BLaER1 treated with 17β-estradiol and CSF1 and Interleukin-3, amounts not matched to agents 10 nM and 100 nM (cell line): ENCODE results near the gene TBC1D9B.

Source experiments
- H3K27ac ChIP-seq, 11 experiments: shearing (Covaris generic); formaldehyde crosslinking; 2 replicates each; pipeline ENCODE4 v1.8.1; 2022
- H3K27me3 ChIP-seq, 11 experiments: shearing (Covaris generic); formaldehyde crosslinking; 2 replicates each; pipeline ENCODE4 v1.8.1; 2022
- H3K36me3 ChIP-seq, 11 experiments: shearing (Covaris generic); formaldehyde crosslinking; 2 replicates each; pipeline ENCODE4 v1.8.1; 2022
- H3K4me1 ChIP-seq, 10 experiments: shearing (Covaris generic); formaldehyde crosslinking; 2 replicates each; pipeline ENCODE4 v1.8.1; 2022
- H3K4me2 ChIP-seq, 11 experiments: shearing (Covaris generic); formaldehyde crosslinking; 2 replicates each; pipeline ENCODE4 v1.8.1; 2022
- H3K4me3 ChIP-seq, 10 experiments: shearing (Covaris generic); formaldehyde crosslinking; 2 replicates each; pipeline ENCODE4 v1.8.1; 2022
- H3K9ac ChIP-seq, 11 experiments: shearing (Covaris generic); formaldehyde crosslinking; 2 replicates each; pipeline ENCODE4 v1.8.1; 2022
- H3K9me3 ChIP-seq, 11 experiments: shearing (Covaris generic); formaldehyde crosslinking; replicated peaks in 1 of 11; 2 replicates each; pipeline ENCODE4 v1.8.1; 2022
- H4K20me1 ChIP-seq, 11 experiments: shearing (Covaris generic); formaldehyde crosslinking; 2 replicates each; pipeline ENCODE4 v1.8.1; 2022
- Cebpa-rat ChIP-seq, 11 experiments: shearing (Covaris generic); IDR thresholded peaks; 2 replicates each; pipeline ENCODE4 v1.8.1; 2022

Gene TBC1D9B

DNA sequence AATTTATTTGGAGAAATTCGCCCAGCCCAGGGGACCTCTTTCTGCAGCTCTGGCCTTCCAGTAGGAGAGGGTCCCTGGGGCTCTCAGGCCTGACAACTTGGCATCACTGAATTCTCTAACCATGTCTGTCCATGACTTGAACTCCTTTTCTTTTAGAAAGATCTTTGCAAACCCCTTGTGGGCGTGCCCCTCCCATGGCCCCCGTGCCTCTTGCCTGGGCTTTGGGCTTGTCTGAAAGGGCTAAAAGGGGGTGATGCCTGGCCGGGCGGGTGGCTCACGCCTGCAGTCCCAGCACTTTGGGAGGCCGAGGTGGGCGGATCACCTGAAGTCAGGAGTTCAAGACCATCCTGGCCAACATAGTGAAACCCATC lies 90.2 kb downstream of the TBC1D9B start:
- Histone ChIP-seq H3K9me3 (no peaks in the 10 kb centered on the region), H3K27ac (peak overlapping the region in 2 of 11 experiments; percentile 32 to 41; a peak in 2 of 22 replicates), H3K9ac (peak overlapping the region in 6 of 11 experiments; percentile 50 to 75 (median 63); a peak in 8 of 22 replicates), H4K20me1 (peaks cover 12 to 40% (median 17%) of the 10 kb centered on the region in 11 experiments), H3K4me2 (peak overlapping the region; percentile 73 to 100 (median 91)), H3K36me3 (peaks cover 22 to 41% (median 37%) of the 10 kb centered on the region in 11 experiments), H3K4me3 (peak overlapping the region in 4 of 10 experiments; percentile 43 to 60 (median 50); a peak in 10 of 20 replicates), H3K4me1 (peaks cover 44 to 51% (median 49%) of the 10 kb centered on the region in 10 experiments), H3K27me3 (peaks cover 19 to 34% (median 32%) of the 10 kb centered on the region in 11 experiments)
- no peak for TF ChIP-seq Cebpa-rat (IDR thresholded peaks at IDR 0.05)

DNA sequence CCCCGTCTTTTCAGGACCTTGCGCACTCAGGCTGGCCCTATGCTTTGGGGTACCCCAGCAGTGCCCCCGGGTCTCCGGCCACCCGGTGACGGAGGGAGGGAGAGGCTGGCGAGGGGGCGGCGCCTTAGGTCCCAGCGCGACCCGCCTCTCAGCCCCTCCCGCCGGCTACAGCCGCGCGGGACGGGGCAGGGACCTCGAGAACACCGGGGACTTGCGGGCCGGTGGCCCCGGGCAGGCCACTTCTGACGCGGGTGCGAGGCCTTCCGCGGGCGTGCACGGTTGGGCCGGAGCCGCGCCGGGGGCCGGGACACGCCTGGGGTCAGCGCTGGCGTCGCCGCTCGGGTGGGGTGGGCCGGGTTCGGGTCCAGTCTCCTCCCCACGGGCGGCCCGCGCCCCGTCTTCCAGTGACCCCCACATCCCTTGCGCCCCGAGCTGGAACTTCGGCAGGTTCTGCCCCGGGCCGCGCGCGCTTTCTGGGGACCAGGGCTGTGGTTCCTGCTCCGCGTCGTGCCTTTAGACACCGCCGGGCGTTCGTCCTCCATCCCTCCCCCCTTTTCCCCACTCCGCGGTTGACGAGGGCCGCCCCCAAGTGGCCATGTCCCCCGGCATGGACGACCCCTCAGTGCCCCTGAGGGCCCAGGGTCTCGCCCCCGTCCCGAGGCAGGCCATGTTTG lies 90.8 kb downstream of the TBC1D9B start:
- Histone ChIP-seq H3K36me3 (peaks cover 25 to 43% (median 37%) of the 10 kb centered on the region in 11 experiments), H3K27me3 (peaks cover 19 to 34% (median 32%) of the 10 kb centered on the region in 11 experiments), H3K4me3 (peak overlapping the region in 9 of 10 experiments; percentile 38 to 60 (median 46); a peak in 18 of 20 replicates), H3K27ac (peak overlapping the region in 5 of 11 experiments; percentile 20 to 48 (median 32); a peak in 7 of 22 replicates), H3K9ac (peak overlapping the region in 10 of 11 experiments; percentile 25 to 75 (median 58); a peak in 17 of 22 replicates), H3K9me3 (no peaks in the 10 kb centered on the region), H3K4me1 (peaks cover 39 to 45% (median 43%) of the 10 kb centered on the region in 10 experiments), H3K4me2 (peak overlapping the region; percentile 73 to 100 (median 91)), H4K20me1 (peaks cover 7 to 39% (median 12%) of the 10 kb centered on the region in 11 experiments)
- TF ChIP-seq Cebpa-rat (IDR thresholded peaks at IDR 0.05) = no peak

DNA sequence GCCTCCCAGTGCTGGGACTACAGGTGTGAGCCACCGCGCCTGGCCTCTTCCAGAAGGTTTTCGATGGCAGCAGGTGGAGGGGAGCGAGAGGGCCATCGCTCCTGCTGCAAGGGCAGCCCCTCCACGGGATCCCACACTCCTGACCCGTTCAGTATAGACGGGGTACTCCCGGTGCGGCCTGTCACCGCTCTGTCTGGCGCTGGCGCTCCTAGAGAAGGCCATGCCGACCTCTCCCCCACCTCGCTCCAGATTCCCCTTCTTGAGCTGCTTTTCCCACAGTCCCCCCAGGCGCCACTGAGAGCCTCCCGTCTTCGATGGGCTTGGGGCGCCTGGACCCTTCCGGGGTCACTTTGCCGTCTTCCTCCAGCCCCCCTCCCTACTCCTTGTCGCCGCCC lies 91.3 kb downstream of the TBC1D9B start:
- peak overlapping the region in 8 of 10 experiments; percentile 38 to 60 (median 46); a peak in 13 of 20 replicates for H3K4me3 ChIP-seq
- peaks cover 19 to 34% (median 32%) of the 10 kb centered on the region in 11 experiments for H3K27me3 ChIP-seq
- H3K27ac ChIP-seq = peak overlapping the region in 2 of 11 experiments; percentile 20 to 48; a peak in 3 of 22 replicates
- peak overlapping the region; percentile 73 to 100 (median 91) for H3K4me2 ChIP-seq
- peaks cover 4 to 33% (median 6%) of the 10 kb centered on the region in 11 experiments; a peak in 17 of 22 replicates for H4K20me1 ChIP-seq
- H3K4me1 ChIP-seq = peaks cover 37 to 44% (median 41%) of the 10 kb centered on the region in 10 experiments
- no peaks in the 10 kb centered on the region for H3K9me3 ChIP-seq
- peak overlapping the region in 7 of 11 experiments; percentile 49 to 75 (median 59); a peak in 9 of 22 replicates for H3K9ac ChIP-seq
- TF ChIP-seq Cebpa-rat (IDR thresholded peaks at IDR 0.05) = no peak
- H3K36me3 ChIP-seq = peaks cover 30 to 48% (median 41%) of the 10 kb centered on the region in 11 experiments

DNA sequence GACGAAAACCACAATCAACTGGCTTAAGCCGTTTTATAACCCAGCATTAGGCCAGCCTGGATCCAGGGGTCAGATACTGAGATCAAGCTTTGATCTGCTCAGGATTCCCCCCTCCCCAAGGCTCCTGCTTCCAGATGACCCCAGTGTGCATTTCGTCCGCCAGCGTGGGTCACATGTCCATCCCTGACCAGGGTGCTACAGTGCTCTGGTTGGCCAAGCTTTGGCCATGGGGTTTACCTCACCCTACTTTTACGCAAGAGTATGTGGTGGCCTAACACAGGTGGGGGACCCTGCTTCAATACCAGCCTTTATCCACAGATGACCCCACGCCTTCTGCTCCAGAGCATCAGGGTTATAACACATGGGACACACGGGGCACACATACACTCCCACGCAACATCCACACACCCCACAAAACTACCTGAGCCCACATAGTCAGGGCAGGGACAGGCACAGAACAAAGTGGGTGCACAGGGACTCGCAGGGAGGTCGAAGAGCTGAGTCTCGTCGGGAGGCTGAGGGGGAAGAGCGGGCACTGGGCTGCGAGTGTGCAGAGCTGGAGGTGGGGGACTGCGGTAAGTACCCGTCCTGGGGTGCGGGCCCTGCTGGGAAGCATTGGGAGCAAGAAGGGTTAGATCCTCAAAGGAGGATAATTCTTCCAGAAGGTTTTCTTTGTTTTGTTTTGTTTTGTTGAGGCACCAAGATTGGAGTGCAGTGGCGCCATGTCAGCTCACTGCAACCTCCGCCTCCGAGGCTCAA lies 92.0 kb downstream of the TBC1D9B start:
- H3K9me3 ChIP-seq = peaks cover 0 to 7% (median 0%) of the 10 kb centered on the region in 11 experiments; a peak in 7 of 22 replicates
- H3K27me3 ChIP-seq = peaks cover 19 to 34% (median 32%) of the 10 kb centered on the region in 11 experiments
- peaks cover 37 to 44% (median 41%) of the 10 kb centered on the region in 10 experiments for H3K4me1 ChIP-seq
- peaks cover 30 to 51% (median 42%) of the 10 kb centered on the region in 11 experiments for H3K36me3 ChIP-seq
- no peak overlapping the region for H3K9ac ChIP-seq
- H3K4me3 ChIP-seq = no peak overlapping the region
- peaks cover 0 to 28% (median 0%) of the 10 kb centered on the region in 11 experiments; a peak in 6 of 22 replicates for H4K20me1 ChIP-seq
- H3K4me2 ChIP-seq = peak overlapping the region in 1 of 11 experiments; percentile 99; a peak in 1 of 22 replicates
- TF ChIP-seq Cebpa-rat (IDR thresholded peaks at IDR 0.05) = no peak
- no peak overlapping the region for H3K27ac ChIP-seq

DNA sequence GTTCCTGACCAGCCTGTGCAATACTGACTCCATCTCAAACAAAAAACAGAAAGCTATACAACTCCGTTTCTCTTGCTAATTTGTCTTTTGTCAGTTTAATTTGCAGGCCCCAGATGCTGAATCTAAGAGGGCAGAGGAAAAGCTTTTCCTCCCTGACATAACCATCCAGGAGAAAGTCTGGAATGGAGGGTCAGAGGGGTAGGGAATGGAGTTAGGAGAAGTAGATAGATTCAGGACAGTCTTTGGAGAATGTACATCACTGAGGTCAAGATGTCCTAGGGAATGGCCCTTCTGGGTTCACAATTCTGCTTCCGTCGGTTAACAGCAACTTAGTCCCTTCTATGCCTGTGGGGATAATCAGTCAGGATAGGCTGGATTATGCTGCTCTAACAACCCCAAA lies 93.6 kb downstream of the TBC1D9B start:
- Histone ChIP-seq H3K27ac (no peak overlapping the region), H3K36me3 (peaks cover 30 to 52% (median 42%) of the 10 kb centered on the region in 11 experiments), H3K9me3 (peaks cover 0 to 7% (median 0%) of the 10 kb centered on the region in 11 experiments; a peak in 7 of 22 replicates), H3K9ac (no peak overlapping the region), H3K4me2 (no peak overlapping the region), H3K4me3 (no peak overlapping the region), H4K20me1 (peaks cover 0 to 28% (median 0%) of the 10 kb centered on the region in 11 experiments; a peak in 5 of 22 replicates), H3K4me1 (peaks cover 22 to 28% (median 26%) of the 10 kb centered on the region in 10 experiments), H3K27me3 (peaks cover 19 to 34% (median 32%) of the 10 kb centered on the region in 11 experiments)
- no peak for TF ChIP-seq Cebpa-rat (IDR thresholded peaks at IDR 0.05)

DNA sequence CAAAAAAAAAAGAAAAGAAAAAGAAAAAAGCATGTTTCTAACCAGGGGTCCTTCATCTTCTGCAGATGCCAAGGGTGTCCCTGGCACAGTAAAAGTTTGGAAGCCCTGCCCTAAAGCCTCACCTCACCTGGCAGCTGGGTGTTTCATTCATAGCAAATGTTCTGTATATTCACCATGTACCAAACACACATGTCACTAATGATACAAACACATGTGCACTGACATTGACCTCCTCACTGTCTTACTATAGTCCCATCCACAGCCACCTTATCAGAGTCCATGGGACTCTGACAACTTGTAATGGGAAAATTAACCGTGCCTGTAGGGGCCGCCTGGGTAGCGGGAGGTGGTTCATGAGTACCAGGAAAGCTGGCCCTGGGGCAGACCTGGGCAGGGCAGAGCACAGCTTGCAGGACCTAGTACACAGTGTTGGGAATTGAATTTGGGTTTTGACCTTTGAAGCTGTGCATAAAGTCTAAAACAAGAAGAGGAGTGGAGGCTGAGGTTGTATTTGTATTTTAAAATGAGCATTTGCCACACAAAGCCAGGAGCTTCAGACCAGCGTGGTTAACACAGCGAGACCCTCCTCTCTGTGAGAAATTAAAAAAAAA lies 94.6 kb downstream of the TBC1D9B start:
- Histone ChIP-seq H3K27me3 (peaks cover 19 to 28% (median 27%) of the 10 kb centered on the region in 11 experiments), H3K36me3 (peaks cover 30 to 52% (median 42%) of the 10 kb centered on the region in 11 experiments), H3K4me2 (no peak overlapping the region), H3K4me1 (peaks cover 14 to 22% (median 19%) of the 10 kb centered on the region in 10 experiments), H3K27ac (no peak overlapping the region), H3K9ac (no peak overlapping the region), H4K20me1 (peaks cover 0 to 28% (median 0%) of the 10 kb centered on the region in 11 experiments; a peak in 6 of 22 replicates), H3K4me3 (no peak overlapping the region), H3K9me3 (peaks cover 0 to 7% (median 0%) of the 10 kb centered on the region in 11 experiments; a peak in 7 of 22 replicates)
- TF ChIP-seq Cebpa-rat (IDR thresholded peaks at IDR 0.05) = no peak

DNA sequence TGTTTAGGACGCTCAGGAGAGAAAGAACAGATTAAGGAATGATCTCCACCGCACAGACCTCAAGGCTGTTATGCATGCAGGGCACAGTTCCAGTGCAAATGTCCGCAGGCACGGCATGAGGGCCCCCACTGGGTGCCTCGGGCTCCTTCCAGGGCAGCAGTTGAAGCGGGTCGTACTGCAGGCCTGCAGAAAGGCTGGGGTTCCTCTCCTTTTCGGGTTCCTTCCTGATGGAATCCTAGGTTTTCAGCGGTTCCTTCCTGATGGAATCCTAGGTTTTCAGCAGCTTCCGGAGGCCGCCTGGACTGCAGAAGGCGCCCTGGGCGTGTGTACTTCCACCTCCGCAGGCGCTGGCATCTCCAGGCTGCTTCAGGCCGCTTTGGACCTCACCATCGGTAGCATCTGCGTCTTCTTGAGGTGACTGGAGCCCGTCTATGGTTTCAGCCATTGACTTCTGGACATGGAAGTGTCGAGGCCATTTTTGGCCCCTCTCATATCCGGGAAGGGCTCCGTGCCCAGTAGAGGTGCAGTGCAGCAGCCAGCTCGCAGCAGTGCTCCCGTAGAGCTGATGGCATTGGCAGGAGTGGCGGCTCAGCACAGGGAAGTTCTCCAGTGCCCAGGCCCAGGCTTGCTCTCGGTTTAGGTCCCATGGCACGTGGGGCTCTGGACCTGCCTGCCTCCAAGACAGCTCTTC lies 95.4 kb downstream of the TBC1D9B start:
- Histone ChIP-seq H3K4me3 (no peak overlapping the region), H3K36me3 (peaks cover 30 to 52% (median 42%) of the 10 kb centered on the region in 11 experiments), H3K4me1 (peaks cover 17 to 21% (median 18%) of the 10 kb centered on the region in 10 experiments), H4K20me1 (peaks cover 0 to 24% (median 0%) of the 10 kb centered on the region in 11 experiments; a peak in 6 of 22 replicates), H3K27ac (no peak overlapping the region), H3K4me2 (no peak overlapping the region), H3K9ac (no peak overlapping the region), H3K9me3 (peaks cover 0 to 7% (median 0%) of the 10 kb centered on the region in 11 experiments; a peak in 7 of 22 replicates), H3K27me3 (peaks cover 14 to 20% (median 19%) of the 10 kb centered on the region in 11 experiments)
- TF ChIP-seq Cebpa-rat (IDR thresholded peaks at IDR 0.05) = no peak
